ENCODE results near the gene IP6K2.
"Not testable (repeated sequence)": the region's sequence is repeated elsewhere in the genome, so short reads cannot be mapped to it uniquely, and the experiment has no call there.

IP6K2 gene

DNA sequence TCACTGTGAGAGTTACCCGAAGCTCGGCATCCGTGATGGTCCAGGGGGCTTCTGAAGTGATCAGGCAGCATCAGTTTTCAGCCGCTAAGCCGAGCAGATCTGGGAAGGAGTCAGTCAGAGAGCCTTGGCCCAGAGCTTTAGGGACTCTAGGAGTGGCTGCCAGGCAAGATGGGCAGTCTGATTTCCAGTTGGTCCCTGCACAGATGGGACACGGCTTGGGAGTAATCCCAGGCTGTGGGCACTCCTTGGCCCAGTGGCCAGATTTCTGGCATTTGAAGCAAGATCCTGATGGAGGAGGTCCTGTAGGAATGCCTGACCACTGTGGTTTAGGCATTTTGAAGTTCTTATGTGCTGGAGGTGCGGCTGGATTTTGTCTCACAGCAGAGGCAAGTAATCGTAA lies 10.5 kb upstream of the IP6K2 start:
- DNase-seq (ENCODE audit: low spot score), result no peak

DNA sequence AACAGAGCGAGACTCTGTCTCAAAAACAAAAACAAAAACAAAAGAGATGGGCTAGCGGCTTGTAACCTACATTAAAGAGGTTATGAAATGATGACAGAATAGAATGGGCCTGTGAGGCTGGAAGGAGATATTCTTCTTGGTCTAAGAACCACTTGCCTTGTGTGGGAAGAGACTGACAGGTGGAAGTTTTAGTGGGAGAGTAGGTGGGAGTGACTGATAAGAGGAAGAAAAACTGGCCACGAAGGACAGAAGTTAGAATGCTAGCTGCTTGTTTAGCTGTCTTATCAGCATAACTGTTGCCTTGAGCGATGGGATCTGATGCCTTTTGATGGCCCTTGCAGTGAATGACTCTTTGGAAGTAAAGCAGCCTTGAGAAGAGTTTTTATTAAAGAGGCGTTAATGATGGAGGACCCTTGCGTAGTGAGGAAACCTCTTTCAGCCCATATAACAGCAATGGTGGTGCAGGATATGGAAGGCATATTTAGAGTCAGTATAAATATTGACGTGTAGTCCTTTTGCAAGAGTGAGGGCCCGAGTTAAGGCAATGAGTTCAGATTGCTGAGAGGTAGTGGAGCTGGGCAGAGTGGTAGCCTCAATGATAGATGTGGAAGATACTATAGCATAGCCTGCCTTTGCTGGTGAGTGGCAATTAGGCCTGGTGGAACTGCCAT lies 8.3 kb upstream of the IP6K2 start:
- DNase-seq (ENCODE audit: low spot score), result not testable (repeated sequence)

DNA sequence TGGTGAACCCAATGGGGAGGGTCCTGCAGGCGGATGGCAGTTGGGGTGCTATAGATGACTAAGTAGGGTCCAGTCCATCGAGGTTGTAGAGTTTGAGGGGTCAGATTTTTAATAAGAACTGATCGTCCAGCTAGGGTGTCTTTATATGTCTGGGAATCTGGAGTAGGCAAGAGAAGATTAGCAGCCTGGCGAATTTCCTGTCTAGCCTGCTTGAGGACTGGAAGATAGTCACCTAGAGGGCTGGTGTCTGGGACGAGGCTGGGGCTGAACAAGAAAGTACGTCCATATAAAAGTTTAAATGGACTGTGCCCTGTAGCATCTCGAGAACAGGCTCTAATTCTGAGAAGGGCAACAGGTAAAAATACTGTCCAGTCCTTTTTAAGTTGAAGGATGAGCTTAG lies 6.7 kb upstream of the IP6K2 start:
- DNase-seq (ENCODE audit: low spot score), result no peak

DNA sequence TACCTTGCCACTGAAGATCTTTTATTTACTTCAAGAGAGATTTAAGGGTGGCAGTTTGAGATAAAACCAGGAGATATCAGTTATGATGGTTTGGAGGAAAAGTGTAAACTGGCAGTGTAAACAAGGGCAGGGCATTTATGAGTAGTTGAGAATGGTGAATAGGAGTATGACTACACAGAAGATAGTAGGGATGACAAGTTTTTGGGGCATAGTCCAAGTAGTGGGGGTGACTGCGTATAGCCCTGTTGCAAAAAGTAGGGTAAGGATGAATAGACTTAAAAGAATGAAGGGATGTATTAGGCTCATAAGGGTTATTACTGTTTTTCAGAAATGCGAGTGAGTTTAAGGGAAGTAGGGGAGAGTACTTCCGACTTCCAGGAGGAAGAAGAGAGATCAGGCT lies 6.3 kb upstream of the IP6K2 start:
- not testable (repeated sequence) for DNase-seq (ENCODE audit: low spot score)

DNA sequence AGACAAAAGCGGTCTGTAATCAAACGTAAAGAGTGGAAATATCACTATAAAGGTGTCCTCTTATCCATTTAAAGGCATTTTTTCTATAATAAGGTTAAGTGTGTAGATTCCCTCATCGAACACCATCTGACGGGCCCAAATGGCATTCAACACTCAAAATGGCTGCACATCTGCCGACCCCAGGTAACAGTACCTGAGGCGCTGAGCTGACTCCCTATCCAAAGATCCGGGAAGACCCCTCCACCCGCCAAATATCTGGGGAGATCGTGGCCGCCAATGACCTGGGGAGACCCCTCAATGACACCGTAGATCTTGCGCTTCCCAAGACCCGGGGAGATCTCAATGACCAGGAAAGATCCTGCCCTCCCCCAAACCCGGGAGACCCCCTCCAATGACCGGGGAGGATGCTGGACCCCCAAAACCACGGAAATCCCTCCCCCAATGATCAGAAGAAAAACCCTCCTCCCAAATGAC lies 476 bp downstream of the IP6K2 start:
- no peak for DNase-seq (ENCODE audit: low spot score)

DNA sequence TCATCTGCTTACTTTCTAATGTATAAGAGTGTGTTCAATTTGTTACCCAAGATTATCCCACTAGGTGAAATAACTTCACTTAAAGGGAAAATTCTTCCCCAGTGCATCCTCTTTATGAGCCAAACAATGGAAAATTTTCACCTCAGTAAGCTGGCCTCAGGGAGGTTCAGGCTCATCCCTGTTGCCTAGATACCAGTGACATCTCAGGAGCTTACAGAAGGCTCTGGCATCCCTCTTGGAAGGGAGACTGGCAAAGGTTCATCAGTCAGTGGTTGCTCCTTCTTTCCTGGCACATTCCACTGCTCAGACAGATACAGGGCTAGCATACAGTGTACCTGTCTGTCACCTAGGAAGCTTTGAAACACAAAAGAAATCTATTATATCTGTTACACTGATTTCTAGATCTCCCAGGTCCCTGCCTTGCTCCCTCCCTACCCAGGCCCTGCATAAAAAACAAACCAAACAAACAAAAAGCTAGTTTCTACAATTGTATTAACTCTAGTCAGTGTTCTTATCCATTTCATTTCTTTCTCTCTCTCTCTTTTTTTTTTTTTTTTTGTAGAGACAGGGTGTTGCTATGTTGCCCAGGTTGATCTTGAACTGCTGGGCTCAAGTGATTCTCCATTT lies 1.7 kb downstream of the IP6K2 start:
- peak; percentile 48 for DNase-seq (ENCODE audit: low spot score)

DNA sequence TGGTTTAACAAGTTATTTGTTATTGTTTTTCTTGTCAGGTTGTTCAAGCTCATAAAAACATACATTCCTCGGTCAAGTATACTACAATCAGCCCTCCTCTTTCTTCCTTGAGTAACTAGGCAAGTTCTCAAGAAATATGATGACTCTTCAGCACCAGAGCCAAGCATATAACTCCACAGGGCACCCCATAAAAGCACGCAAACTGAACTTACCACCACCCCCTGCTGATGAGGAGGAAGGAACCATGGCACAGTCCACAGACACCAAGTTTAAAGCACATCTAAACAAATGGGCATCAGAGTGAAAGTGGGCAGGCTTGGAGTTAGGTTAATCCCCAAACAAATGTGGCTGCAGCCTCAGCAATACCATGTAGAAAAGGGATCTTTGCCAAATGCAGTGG lies 5.3 kb downstream of the IP6K2 start:
- no peak for DNase-seq (ENCODE audit: low spot score)

DNA sequence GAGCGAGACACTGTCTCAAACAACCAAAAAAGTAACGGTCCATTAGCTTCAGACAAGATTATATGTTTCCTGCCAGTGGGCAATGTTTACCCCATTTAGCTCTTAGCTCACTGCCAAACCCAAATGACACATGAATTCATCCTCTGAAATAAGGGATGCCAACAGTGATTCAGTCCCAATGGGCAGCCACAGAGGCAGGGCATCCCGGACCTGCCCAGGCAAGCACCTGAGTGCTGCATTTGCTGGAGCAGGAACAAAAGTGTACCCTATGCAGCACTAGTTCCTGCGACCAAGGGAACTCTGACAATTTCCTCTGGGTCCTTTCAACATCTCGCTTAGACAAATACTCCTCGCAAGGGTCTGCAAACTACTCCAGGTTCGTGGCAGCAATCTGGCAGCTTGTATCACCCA lies 8.0 kb downstream of the IP6K2 start:
- DNase-seq (ENCODE audit: low spot score), result no peak

DNA sequence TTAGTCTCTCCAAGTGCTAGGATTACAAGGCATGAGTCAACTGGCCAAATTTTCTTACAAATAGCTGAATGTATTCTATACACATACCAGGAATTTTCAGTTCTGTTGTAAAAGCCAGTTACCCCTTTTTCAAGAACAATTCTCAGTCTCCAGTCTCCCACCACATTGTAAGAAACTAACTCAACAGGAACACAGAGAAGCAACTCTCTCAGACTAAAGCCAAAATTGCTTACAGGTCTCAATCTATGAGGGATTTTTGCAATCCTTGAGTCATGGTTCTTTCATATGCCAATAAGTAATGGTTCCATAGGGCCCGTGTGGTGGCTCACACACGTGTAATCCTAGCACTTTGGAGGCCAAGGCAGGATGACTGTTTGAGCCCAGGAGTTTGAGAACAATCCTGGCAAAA lies 8.5 kb downstream of the IP6K2 start:
- peak; percentile 27 for DNase-seq (ENCODE audit: low spot score)

DNA sequence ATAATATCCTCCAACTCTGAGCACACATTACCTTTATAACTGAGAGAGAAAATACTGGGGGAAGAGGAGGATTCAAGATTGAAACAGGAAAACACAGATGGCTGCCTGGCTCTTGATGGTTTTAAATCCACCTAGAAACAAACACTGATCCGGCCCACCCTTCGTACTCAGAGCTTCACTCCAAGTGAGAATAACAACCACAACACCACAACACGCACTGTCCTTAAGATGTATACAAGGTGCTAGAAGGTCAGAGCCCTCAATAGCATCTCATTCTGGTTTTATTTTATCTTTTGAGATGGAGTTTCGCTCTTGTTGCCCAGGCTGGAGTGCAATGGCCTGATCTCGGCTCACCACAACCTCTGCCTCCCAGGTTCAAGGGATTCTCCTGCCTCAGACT lies 9.9 kb downstream of the IP6K2 start:
- no peak for DNase-seq (ENCODE audit: low spot score)

DNA sequence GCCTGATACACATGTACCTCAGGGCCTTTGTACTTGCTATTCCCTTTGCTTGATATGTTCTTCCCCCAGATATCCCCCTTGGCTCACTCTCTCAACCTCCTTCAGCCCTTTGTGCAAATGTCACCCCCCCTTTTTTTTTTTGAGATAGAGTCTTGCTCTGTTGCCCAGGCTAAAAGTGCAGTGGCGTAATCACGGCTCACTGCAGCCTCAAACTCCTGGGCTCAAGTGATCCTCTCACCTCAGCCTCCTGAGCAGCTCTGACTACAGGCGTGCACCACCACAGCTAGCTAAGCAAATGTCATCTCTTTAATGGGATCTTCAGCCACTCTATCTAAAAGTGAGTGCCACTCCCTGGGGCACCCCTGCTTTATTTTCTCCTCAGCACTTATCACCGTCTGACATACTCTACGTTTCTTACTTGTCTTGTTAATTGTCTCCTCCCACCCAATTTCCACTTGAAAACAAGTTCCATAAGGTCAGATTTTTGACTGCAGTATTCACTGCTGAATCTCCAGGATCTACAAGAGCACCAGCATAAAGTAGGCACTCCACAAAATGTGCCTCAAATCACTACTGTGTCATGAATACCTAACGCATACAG lies 14.6 kb downstream of the IP6K2 start:
- DNase-seq (ENCODE audit: low spot score), result no peak

DNA sequence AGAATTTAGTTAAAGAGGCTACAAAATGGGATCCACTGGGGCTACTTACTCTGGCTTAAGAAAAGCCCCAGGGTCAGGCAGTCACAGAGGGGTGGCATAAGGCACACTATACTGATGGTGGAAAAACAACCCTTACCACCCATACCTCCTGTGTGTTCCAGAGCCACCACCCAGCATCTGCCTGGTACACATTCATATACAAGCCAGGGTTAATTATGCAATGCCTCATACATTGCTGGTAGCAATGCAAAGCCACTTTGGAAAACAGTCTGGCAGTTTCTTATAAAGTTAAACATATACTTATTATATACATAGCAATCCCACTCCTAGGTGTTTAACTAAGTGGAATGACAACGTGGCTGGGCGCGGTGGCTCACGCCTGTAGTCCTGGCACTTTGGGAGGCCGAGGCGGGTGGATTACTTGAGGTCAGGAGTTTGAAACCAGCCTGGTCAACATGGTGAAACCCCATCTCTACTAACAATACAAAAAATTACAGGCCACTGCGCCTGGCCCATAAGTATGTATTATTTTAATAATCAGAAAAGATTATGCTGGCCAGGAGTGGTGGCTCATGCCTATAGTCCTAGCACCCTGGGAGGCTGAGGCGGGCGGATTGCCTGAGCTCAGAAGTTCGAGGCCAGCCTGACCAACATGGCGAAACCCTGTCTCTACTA lies 16.2 kb downstream of the IP6K2 start:
- DNase-seq (ENCODE audit: low spot score), result no peak

DNA sequence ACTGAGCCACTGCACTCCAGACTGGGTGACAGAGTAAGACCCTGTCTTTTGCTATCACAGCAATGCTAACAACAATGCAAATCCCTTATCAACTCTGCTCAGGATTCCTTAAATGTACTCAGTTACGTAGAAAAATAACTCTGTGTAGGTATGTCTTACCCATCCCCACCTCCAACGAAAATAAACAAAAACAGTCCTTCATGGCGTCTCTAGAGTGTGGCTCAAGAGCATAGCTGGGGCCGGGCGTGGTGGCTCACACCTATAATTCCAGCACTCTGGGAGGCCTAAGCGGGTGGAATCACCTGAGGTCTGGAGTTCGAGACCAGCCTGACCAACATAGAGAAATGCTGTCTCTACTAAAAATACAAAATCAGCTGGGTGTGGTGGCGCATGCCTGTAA lies 18.1 kb downstream of the IP6K2 start:
- DNase-seq (ENCODE audit: low spot score), result no peak

DNA sequence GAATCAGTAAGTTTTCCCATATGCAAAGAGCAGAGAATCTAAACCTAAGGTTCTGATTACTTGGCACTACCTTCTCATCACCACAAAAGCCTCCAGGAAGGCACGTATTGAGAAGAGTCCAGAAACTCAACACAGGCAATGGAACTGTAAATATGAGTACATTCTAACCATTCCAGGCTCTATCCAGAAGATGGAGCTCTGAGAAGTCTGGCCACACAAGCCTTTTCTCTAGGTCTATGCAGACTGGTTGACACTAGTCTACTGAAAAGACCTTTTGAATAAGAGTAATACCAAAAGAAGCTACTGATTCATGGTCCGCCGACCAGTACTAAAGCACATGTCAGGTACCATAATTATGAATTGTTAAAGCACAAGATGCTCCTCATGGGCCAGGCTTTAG lies 19.1 kb downstream of the IP6K2 start:
- DNase-seq (ENCODE audit: low spot score), result no peak

DNA sequence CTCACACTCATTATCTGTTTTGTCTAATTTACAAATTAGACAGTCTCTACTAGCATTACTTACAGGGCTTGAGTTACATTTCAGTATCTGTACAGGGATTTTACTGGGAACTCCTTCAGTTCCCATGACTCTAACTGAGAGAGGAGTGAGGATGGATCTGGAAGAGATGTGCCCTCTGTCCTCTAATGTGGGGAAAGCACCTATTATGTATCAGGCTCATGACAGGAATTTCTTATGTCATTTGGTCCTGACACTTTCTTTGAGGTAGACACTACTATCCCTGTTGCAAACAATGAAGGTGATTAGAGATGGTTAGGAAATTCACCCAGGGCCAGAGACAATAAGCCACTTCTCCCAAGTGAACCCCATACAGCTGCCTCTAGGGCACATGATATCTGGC lies 20.4 kb downstream of the IP6K2 start:
- DNase-seq (ENCODE audit: low spot score), result no peak

DNA sequence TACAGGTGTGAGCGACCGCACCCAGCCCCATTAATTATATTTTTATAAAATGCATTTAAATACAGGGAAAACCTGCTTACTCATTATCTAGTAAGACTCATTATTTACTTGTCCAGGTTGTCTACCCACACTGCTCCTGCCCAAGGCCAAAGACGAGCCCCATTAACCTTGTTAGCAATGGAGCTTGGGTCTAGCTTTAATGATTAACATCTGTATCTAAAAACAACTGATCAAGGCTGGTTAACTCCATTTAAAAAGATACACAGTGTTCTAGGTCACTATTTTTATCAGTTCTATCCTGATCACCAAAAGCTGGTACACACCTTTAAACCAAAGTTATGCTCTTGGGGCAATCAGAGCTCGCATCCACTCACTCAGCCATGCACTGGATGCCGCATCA lies 20.9 kb downstream of the IP6K2 start:
- no peak for DNase-seq (ENCODE audit: low spot score)

DNA sequence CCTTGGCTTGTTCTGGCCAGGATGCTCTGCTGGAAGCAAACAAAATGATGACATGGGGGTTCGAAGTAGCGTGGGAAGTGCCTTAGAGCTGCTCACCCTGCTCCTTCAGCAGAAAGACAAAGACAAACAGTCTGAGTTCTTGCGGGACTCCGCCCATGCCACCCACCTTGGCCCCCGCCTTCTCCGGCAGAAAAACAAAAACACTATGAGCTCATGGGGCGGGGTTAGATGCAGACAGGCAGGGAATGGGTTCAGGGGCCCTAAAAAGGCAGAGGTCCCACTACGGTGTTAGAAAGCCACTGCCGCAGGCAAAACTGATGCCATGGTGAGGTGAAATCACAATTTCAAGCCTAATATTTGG lies 21.6 kb downstream of the IP6K2 start:
- peak; percentile 78 for DNase-seq (ENCODE audit: low spot score)

DNA sequence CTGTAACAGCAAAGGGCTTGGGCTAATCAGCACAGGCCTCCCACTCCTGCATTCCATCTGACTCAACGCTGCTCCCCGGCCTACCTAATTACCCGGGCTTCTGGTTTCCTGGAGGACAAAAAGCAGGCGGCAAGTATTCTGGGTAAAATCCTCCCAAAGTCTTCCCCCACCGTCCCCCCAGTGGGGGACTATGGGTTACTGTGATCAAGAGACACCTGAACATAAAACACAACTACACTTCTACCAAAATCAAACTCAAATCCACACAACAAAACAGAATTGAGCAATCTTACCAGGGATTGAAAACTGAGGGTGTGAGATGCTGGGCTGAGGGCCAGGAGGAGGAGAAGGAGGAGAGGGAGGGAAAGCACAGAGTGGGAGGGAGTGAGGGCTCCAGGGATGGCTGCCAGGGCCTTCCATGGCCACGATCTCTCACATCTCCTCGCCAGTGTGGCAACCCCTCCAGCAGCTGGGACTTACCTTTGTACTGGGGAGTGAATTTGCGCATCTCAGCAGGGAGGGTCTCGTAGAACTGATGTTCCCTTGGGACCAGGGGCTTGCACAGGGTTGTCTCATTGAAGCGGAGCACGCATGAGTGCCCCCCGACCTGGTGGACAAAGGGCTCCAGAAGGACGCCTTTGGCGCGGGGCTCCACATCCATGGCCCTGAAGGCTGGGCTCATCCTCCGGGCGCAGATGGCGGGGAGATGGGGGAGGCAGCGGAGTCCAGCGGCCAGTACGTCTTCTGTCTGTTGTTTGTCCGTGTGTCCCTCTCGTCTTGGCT lies 22.2 kb downstream of the IP6K2 start:
- DNase-seq (ENCODE audit: low spot score), result peak; percentile 89

DNA sequence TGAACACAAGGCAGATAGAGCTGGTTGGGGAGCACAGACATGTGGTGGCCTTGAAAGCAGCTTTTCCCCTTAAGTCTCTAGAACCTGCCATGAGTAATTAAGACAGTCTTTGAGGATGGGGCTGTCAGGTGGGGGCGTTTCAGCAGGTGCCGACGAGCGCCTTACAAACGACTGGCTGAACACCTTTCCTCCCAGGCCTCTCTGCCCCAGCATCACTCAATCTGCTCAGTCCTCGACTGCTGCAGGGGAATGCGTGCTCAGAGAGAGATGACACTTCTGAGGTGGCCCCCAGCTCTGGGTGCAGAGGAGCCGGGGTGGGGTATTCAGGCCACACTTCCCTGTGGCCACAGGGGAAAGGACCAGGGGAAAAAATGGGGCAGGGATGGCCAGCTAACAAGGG lies 23.2 kb downstream of the IP6K2 start:
- DNase-seq (ENCODE audit: low spot score), result no peak

DNA sequence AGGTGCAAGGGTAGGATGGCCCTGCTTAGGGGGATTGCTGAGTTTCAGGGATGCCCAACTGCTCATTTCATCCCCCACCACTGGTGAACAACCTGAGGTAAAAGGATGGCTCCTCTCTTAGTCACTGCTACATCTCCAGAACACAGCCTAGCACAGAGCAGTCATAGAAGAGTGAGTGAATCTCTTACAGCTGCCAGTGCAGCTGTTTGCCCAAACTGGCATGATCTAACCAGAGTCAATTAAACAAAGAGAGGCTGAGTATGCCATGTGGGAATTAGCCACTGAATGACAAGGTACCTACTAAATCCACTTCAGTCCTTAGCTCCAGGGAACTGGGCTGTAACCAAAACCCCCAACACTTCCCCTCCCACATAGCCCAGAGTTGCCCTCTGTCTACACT lies 24.5 kb downstream of the IP6K2 start:
- no peak for DNase-seq (ENCODE audit: low spot score)

DNA sequence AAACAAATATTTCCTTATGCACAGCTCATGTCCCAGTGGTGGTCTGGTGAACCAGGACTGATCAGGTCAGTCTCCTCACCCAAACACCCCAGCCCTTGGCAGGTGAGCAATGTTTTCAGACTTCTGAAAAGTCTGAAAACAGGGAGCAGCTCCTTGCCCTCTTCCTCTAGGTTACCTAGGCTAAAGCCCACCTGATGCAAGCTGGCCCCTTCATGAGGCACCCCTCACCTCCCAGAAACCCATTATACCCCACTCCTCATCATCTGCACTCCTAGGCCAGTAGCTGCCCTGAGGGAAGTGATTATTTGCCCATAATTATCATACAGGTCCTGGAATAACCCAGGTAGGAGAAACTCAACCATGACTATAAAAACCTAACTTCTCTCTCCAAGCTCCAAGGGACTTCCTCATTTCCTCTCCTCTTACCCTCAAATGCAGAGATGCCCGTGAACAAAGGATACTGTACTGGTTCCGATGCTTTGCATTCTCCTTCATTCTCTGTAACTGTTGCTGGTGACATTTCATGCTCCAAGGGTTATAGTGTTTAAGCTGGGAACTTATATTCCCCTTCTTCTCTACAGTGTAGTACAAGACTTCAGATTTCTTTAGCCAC lies 26.1 kb downstream of the IP6K2 start:
- DNase-seq (ENCODE audit: low spot score), result no peak

DNA sequence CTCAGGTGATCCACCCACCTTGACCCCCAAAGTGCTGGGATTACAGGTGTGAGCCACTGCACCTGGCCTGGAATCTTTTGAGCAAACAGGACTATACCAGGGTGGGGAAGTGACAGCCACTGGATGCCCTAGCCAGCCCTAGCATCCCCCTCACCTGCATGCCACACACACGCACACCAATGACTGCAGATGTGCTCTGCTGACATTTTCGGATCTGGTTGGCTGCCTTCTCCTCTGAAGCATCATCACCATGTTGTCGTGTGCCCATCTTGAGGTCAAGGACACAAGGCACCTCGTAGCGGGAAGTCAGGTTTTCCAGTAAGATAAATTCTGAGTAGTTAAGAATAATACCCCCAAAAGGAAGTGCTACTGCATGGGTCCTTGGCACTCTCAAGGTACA lies 27.6 kb downstream of the IP6K2 start:
- no peak for DNase-seq (ENCODE audit: low spot score)
